Colonic mucosa (tissue), 4 donors: Measurements from ENCODE around the gene ELAPOR2. TPM values are rescaled to one million over a fixed set of nuclear protein-coding genes. Genes with fewer than 3 reads are reported as not detected.
A peak's percentile ranks its signal among the peaks of the same experiment; 100 is the strongest.

Source experiments
- DNase-seq: peaks from one replicate; pipeline ENCODE4 v3.0.0-alpha.2; 2020
- H3K27ac ChIP-seq: fragments of 200-600 bp; one replicate; pipeline ENCODE4 v1.8.0; 2021
- H3K27me3 ChIP-seq: fragments of 200-600 bp; one replicate; pipeline ENCODE4 v1.8.0; 2021
- H3K36me3 ChIP-seq: fragments of 200-600 bp; one replicate; pipeline ENCODE4 v1.8.0; 2021
- H3K4me1 ChIP-seq: fragments of 200-600 bp; one replicate; pipeline ENCODE4 v1.8.0; 2021; ENCODE audit warnings: mild to moderate bottlenecking
- H3K4me3 ChIP-seq: fragments of 200-600 bp; one replicate; pipeline ENCODE4 v1.8.0; 2021
- H3K9ac ChIP-seq, 2 donors: one replicate each; pipeline ENCODE4 v1.7.0; 2013; ENCODE audit warnings: control low read depth in 2 of 2, low read depth in 2 of 2, low read length in 2 of 2
- H3K9me3 ChIP-seq: fragments of 200-600 bp; one replicate; pipeline ENCODE4 v1.8.0; 2021
- intact Hi-C: fragments of 100-400 bp; cut with DNase I; formaldehyde crosslinking; loops from one replicate; pipeline ENCODE4 v1.14.1; 2022
- total RNA-seq, 2 donors: library from RNA; stranded (reverse); fragmentation: NEBNext Ultra II Directional in 1 of 2; extraction: Animal tissue kit (Norgen Biotek cat#: 25700) in 1 of 2; gene quantifications; one replicate each; pipeline ENCODE4 v1.2.1, GENCODE V29; 2021
- TF ChIP-seq, protein P1 (sequence below): fragments of 200-600 bp; IDR thresholded peaks from one replicate; pipeline ENCODE4 v1.8.0; 2022; ENCODE audit warnings: antibody characterized with exemption, mild to moderate bottlenecking
- donor health status: healthy.
- donor health status: DM: no; HTN: no; CAD: no.
- donor health status: DM: no; HTN: no; CAD: no.

Gene ELAPOR2, protein sequence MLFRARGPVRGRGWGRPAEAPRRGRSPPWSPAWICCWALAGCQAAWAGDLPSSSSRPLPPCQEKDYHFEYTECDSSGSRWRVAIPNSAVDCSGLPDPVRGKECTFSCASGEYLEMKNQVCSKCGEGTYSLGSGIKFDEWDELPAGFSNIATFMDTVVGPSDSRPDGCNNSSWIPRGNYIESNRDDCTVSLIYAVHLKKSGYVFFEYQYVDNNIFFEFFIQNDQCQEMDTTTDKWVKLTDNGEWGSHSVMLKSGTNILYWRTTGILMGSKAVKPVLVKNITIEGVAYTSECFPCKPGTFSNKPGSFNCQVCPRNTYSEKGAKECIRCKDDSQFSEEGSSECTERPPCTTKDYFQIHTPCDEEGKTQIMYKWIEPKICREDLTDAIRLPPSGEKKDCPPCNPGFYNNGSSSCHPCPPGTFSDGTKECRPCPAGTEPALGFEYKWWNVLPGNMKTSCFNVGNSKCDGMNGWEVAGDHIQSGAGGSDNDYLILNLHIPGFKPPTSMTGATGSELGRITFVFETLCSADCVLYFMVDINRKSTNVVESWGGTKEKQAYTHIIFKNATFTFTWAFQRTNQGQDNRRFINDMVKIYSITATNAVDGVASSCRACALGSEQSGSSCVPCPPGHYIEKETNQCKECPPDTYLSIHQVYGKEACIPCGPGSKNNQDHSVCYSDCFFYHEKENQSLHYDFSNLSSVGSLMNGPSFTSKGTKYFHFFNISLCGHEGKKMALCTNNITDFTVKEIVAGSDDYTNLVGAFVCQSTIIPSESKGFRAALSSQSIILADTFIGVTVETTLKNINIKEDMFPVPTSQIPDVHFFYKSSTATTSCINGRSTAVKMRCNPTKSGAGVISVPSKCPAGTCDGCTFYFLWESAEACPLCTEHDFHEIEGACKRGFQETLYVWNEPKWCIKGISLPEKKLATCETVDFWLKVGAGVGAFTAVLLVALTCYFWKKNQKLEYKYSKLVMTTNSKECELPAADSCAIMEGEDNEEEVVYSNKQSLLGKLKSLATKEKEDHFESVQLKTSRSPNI
- 10 to 100 TPM; 11.8 to 17.1 TPM for total RNA-seq

DNA sequence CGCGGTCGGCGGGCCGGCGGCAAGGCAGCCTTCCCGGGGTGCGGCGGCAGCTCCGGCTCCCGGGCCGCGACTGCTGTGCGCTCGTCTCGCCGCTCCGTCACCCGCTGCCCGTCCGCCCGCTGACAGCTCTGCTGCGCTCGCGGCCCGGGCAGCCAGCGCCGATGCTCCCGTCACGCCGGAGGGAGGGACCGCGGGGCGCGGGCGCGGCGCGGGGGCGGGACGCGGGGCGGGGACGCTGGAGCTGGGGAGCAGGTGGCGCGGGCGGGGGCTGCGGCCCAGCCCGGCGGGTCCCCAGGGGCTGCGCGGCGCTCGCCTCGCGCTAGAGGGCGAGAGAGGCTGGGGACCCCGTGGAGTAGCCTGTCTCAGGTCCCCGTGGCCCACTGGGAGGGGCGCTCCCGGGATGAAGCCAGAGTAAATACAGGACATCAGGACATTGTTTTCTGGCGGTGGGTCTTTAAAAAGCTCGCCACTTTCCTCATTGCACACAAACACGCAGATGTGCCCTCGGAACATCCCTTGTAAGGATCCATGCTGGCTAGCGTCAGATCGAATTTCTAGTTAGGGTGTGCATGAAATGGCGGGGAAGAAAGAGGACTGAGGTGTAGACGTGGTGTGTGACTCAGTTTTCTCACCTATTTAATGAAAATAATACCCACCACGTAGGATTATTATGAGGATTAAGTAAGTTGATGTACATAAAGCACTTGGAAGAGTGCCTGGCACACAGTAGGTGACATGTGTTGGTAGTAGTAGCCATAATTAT, at the start of gene ELAPOR2:
Gene ELAPOR2 (minus strand): TSS at position 130 of the 763 bp plus-strand sequence. CDS start 141 bp downstream, outside the sequence.
- DNase-seq, result peak; percentile 81
- Histone ChIP-seq H3K9me3 (no peaks in the 10 kb centered on the region), H3K9ac (peak within 1 kb of the TSS; percentile 19 to 74), H3K4me1 (no peaks in the 10 kb centered on the region), H3K4me3 (peak within 1 kb of the TSS; percentile 47), H3K36me3 (no peaks in the 10 kb centered on the region), H3K27ac (no peak within 1 kb of the TSS), H3K27me3 (no peaks in the 10 kb centered on the region)
- intact Hi-C loops, result no loop called here
- TF ChIP-seq, protein P1, sequence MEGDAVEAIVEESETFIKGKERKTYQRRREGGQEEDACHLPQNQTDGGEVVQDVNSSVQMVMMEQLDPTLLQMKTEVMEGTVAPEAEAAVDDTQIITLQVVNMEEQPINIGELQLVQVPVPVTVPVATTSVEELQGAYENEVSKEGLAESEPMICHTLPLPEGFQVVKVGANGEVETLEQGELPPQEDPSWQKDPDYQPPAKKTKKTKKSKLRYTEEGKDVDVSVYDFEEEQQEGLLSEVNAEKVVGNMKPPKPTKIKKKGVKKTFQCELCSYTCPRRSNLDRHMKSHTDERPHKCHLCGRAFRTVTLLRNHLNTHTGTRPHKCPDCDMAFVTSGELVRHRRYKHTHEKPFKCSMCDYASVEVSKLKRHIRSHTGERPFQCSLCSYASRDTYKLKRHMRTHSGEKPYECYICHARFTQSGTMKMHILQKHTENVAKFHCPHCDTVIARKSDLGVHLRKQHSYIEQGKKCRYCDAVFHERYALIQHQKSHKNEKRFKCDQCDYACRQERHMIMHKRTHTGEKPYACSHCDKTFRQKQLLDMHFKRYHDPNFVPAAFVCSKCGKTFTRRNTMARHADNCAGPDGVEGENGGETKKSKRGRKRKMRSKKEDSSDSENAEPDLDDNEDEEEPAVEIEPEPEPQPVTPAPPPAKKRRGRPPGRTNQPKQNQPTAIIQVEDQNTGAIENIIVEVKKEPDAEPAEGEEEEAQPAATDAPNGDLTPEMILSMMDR, result peak; percentile 18

DNA sequence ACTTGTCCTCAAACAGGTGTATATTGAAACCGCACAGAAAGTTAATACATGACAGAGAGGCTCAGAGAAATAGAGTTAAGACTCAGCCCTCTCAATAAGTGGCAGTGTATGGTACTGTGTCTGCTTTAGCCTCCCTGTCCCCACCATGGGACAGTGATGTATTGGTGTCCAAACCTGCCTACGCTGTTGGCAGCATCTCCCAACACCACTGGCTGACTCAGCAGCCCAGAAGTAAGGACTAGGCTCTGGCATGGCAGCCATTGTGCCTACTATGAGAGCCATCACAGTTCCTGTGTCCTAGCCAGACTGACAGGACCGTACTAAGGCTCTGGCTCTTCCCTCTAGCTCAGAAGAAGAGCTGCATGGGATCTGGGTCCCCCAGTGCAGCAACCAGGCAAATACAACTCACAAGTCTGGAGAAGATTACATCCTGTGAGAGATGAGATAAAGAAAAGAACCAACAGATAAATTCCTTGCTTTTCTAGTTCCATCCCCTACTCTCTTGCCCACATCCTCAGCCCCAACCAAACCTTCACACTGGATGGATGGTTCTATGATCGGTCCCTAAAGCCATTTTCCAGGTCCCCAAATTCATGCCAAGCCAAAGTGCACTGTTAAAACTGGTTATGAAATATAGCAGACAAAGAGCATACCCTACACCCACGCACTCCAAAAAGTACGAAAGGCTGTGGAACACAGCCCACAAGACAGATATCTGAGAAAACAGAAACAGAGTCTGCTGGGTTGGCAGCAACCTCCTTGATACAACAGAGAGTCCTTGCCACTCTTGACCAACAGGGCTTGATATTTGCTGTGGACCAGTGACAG, 48.7 kb upstream of the ELAPOR2 start:
- TF ChIP-seq, protein P1, result no peak
- no peaks in the 10 kb centered on the region for H3K36me3 ChIP-seq
- H3K4me1 ChIP-seq, result no peaks in the 10 kb centered on the region
- no peaks in the 10 kb centered on the region for H3K9me3 ChIP-seq
- no peak overlapping the region for H3K4me3 ChIP-seq
- no peak overlapping the region for H3K27ac ChIP-seq
- intact Hi-C loops, result no loop called here
- no peak overlapping the region for H3K9ac ChIP-seq
- DNase-seq, result no peak
- H3K27me3 ChIP-seq, result no peaks in the 10 kb centered on the region

DNA sequence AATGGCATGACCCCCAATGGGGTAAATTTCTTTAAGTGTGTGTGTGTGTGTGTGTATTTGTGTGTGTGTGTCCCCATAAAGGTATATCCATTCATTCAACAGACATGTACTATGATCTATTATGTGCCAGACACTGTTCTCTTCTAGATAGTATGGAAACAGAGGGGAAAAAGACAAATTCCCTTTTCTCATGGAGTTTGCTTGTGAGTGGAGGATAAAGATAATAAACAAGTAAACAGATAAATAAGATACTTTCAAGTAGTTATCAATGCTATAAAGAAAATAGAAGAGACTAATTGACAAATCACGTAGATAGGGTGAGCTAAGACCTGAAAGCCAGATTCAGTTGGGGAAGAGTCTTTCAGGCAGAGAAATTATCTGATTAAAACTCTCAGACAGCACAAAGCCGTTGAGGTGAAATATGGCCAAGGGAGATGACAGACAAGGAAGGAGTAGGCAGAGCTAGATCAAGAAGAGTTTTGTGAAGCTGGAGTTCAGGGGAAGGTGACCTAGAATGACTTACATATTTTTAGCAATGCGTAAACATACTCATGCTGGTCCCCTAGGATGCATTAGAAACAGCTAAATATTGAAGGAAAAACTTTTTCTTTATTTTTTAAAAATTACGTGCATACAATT, 47.6 kb upstream of the ELAPOR2 start:
- TF ChIP-seq, protein P1, result no peak
- H3K9ac ChIP-seq, result no peak overlapping the region

DNA sequence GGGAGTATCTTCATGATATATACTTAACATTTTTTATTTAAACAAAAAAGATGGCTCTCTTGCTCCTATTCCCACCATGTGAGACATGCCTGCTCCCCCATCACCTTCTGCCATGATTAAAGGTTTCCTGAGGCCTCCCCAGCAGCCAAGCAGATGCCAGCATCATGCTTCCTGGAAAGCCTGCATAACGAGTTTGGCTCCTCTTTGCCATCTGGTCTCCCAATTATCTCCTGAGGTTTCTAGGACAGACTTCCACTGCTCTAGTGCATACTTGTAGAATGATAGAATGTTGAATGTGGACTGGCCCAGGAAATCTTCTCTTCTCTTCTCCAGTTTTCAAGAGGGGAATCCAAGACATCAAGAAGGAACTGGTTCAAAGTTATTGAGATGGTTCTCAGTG, 45.9 kb upstream of the ELAPOR2 start:
- Histone ChIP-seq H3K27me3 (no peaks in the 10 kb centered on the region), H3K9me3 (no peaks in the 10 kb centered on the region), H3K4me1 (no peaks in the 10 kb centered on the region), H3K27ac (no peak overlapping the region), H3K9ac (no peak overlapping the region), H3K36me3 (no peaks in the 10 kb centered on the region), H3K4me3 (no peak overlapping the region)
- no peak for DNase-seq
- intact Hi-C loops, result no loop called here
- TF ChIP-seq, protein P1, result no peak

More for the DNA sequence above, 47.6 kb upstream of the ELAPOR2 start:
- no peaks in the 10 kb centered on the region for H3K9me3 ChIP-seq
- no peak overlapping the region for H3K4me3 ChIP-seq
- no peak overlapping the region for H3K27ac ChIP-seq
- intact Hi-C loops, result no loop called here
- no peaks in the 10 kb centered on the region for H3K36me3 ChIP-seq
- H3K4me1 ChIP-seq, result no peaks in the 10 kb centered on the region
- H3K27me3 ChIP-seq, result no peaks in the 10 kb centered on the region
- no peak for DNase-seq
